Pulmonary artery endothelial cell (primary cell): ENCODE measurements around the gene BTF3. TPM values are rescaled to one million over a fixed set of nuclear protein-coding genes. Genes with fewer than 3 reads are reported as not detected.
"Not testable (repeated sequence)": the region's sequence is repeated elsewhere in the genome, so short reads cannot be mapped to it uniquely, and the experiment has no call there.

ENCODE experiments used
- DNase-seq: peaks from one replicate; pipeline ENCODE4 v3.0.0-alpha.2; 2011; ENCODE audit warnings: low read depth, low spot score
- total RNA-seq: library from RNA; depleted of rRNA; stranded (reverse); fragments of >200 nt; gene quantifications from 2 replicates; pipeline ENCODE4 v1.2.3, GENCODE V29; 2014

Gene BTF3
- total RNA-seq, 1 donor from 2014 or later = 374 TPM

GRCh38 chr5:73485715-73486114 lies 12.5 kb upstream of the BTF3 start:
- DNase-seq = no peak

DNA sequence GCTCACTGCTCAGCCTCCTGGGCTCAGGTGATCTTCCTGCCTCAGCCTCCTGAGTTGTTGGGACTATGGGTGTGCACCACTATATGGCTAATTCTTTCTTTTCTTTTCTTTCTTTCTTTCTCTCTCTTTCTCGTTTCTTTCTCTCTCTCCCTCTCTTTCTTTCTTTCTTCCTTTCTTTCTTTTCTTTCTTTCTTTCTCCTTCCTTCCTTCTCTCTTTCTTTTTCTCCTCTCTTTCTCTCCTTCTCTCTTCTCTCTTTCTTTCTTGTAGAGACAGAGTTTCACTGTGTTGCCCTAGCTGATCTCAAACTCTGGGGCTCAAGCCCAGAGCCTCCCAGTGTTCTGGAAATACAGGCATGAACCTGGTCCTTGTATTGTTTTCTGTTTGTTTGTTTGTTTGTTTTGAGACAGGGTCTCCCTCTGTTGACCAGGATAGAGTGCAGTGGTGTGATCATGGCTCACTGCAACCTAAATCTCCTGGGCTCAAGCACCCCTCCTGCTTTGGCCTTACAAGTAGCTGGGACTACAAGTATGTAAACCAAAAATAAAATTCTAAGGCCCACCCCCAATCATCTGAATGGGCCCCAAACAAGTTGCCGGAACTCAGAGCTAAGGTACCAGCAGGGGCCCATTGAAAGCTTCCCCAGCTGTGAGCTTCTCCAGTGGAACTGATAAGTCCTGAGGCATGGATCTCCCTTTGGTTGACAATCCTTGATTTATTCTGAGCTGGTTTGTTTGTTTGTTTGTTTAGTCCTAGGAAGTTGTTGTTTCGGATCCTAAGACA lies 11.9 kb upstream of the BTF3 start:
- no peak for DNase-seq

GRCh38 chr5:73487257-73487656 lies 11.0 kb upstream of the BTF3 start:
- not testable (repeated sequence) for DNase-seq

DNA sequence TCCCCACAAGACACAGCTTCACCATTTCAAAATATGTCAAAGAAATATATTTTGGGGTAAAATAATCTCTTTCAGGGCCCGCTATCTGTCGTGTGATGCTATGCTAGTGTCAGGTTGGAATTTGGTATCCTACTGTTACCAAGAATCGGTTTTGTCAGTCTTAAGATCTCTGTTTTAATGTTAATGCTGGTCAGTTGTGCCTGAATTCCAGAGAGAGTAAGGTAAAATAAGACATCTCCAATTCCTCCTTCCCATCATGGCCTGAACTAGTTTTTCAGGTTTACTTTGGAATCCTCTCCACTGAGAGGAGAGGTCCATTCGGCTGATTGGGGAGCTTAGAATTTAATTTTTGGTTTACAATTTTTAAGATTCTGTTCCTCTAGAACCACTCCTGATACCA lies 10.4 kb upstream of the BTF3 start:
- no peak for DNase-seq

DNA sequence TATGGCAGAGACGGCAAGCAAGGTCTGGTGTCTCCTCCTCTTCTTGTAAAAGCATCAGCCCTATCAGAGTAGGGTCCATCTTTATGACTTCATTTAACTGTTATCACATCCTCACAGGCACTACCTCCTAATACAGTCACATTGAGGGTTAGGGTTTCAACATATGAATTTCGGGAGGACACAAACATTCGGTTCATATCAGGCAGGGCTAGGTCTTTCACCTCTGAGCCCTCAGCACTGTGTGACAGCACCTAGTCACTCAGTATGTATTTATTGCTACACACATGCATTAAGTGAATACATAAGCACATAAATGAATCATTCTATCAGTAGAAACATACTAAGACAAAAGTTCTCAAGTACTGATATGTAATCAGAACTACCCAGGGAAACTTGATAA lies 9.4 kb upstream of the BTF3 start:
- no peak for DNase-seq

DNA sequence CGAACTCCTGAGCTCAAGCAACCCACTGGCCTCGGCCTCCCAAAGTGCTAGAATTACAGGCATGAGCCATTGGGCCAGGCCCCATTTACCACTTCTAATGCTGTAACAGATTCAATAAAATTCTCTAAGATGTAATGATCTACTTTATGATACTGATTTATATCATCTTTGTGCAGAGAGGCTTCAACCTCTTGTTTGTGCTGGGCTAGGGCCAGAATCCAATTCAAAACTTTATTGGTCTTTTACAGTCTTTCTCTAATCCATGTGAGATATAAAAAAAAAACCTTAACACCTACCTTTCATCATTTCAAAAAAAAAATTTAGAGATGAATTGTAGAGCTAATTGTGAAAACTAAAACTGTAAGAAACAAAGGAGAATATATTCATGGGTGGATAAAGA lies 8.2 kb upstream of the BTF3 start:
- DNase-seq = no peak

- no peak for DNase-seq
Observed at GRCh38 chr5:73491155-73491554, 7.1 kb upstream of the BTF3 start.

DNA sequence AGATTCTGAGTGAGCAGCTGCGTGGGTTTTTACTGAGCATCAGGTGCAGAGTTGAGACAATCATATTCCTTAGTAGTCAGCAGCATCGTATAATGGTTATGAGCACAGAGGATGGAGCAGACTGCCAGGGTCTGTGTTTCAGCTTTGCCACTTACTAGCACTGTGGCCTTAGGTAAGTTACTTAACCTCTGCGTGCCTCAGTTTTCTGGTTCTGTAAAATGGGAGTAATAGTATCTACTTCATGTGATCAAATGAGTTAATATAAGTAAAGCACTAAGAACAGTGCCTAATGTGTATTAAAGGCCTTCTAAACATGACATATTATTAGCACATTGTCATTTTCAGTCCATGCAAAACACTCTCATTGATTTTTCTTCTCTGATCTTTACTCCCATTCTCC lies 4.8 kb upstream of the BTF3 start:
- DNase-seq = no peak

GRCh38 chr5:73494721-73495120 lies 3.5 kb upstream of the BTF3 start:
- DNase-seq = no peak

DNA sequence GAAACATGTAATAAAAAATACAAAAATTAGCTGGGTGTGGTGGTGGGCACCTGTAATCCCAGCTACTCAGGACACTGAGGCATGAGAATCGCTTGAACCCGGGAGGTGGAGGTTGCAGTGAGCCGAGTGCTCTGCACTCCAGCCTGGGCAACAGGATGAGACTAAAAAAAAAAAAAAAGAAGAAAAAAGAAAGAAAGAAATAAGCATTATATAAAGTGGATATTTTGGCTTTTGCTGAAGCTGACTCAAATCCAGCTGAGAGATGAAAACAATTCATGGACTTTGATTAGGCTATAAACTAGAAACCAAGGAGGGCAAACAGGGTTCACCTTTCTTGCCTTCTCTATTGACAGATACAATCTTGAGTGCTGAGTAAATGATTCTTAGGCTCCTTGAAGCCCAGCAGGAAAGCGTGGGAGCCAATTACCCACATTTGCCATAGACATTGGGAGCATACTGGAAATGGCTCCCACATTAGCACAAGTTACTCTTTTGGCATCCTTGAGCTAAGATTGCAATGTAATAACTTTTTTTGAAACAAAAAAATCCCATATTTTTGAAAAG lies 2.4 kb upstream of the BTF3 start:
- no peak for DNase-seq

- DNase-seq = no peak
Observed at GRCh38 chr5:73496984-73497457, 1.2 kb upstream of the BTF3 start.

DNA sequence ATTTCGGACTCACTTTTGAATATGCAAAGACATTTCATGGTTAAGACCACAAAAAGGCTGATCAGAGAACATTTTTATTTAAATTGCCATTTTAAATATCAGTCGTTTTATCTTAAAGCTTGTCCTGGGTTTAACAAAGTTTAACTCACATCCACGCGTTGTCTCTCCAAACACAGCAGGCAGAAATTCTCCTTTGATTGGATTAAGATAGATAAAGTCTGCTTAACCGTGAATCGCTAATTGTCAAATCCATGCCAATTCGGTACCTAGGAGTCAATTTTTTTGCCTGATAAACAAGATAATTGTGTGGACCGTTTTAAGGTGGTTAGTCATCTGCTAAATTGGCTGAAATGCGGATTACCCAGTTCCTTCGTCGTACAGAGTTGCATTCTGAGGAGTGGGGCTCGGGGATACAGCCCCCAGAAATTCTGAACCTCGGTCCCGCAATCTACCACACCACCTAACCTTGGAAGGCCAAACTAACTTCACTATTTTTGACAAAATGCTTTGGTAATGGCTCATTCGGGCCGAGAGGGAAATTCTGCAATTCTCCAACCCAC lies 665 bp upstream of the BTF3 start:
- no peak for DNase-seq

- DNase-seq = no peak
Observed at GRCh38 chr5:73499187-73499586, 945 bp downstream of the BTF3 start.

DNA sequence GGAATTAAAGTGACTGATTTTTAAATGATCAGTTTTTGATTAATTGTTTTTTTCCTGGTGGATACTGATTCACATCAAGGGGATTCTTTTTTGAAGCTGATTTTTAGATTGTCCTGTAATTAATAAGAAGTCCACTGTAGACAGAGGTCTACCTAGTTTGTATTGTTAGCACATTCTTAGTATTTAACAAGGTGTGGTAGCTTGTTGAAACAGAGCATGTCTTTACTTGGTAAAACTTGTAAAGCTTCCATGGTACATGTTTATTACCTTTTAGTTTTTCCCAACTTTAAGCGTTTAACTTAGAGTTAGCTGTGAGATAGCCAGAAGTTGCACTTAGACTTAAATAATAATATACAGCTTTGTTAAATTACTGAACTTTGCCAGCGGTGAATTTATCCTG lies 1.5 kb downstream of the BTF3 start:
- DNase-seq = no peak

GRCh38 chr5:73501406-73501805 lies 3.2 kb downstream of the BTF3 start:
- no peak for DNase-seq

DNA sequence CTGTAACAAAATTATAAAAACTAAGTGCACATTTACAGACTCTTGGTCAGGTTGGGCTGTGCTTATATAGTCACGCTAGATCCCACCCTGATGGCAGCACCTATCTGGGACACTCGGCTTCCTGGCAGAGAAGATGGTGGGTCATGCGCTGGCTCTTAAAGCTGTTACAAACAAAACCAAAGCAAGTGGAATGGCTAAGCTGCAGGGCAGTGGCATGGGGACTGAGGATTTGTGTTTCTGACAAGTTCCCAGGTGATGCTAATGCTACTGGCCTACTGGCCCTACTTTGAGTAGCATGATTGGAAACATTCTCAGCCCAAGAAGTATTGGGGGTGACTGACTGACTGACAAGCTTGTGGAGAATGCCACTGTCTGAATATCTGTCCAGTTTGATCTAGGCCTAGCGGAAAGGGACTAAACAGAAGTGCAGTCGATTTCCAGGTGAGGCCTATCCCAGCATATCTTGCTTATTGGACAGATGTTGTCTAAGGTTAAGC lies 8.3 kb downstream of the BTF3 start:
- no peak for DNase-seq

DNA sequence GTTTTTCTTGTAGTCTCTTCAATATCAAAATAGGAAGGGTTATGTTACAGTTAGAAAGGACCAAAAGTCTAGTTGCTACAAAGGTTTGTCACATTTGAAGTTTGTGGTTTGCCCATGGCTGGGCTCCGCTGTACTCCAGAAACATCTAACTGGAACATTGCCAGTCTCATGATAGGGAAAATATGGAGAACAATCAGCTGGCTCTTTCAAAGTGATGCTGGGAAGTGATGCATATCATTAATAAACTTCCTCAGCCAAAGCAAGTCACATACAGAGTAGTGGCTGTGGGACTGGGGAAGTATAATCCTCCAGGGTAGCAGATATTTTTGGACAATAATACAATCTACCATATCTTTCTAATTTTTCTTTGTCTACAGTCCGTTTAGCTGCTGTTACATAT lies 8.8 kb downstream of the BTF3 start:
- DNase-seq = peak; percentile 54

GRCh38 chr5:73508521-73508920 lies 10.3 kb downstream of the BTF3 start:
- DNase-seq = not testable (repeated sequence)

DNA sequence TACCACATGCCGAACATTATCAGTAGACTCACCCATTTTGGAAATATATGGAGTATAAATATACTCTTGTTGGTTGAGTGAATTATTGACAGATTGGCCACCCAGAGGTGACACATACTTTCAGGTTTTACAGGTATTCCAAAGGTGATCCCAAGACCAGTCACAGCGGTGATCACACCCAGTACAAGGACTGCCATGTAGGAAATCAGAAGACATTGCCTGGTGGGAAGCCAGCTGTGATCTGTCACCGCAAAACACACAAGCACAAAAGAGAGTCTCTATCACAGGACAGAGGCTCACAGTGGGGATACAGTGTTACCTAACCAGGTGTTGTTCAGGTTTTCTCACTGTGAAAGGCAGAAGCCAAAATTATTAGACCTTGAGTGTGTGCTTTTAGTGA lies 15.8 kb downstream of the BTF3 start:
- DNase-seq = no peak

DNA sequence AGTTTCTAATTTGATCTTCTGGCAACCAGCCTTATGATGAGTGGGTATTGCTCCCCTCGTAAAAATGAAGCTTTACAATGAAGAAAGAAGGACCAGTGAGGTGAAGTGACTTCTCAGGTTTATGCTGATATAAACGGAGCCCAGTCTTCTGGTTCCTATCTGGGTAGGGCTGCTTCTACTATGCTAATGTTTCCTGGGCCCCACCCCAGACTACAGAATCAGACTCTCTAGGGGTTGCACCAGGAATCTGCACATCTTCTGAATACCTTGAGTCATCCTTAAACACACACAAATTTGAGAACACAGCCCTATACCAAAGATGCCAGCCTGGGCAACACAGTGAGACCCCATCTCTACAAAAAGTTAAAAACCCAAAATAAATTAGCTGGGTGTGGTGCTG lies 16.2 kb downstream of the BTF3 start:
- DNase-seq = no peak

- DNase-seq = no peak
Observed at GRCh38 chr5:73515232-73515631, 17.0 kb downstream of the BTF3 start.

DNA sequence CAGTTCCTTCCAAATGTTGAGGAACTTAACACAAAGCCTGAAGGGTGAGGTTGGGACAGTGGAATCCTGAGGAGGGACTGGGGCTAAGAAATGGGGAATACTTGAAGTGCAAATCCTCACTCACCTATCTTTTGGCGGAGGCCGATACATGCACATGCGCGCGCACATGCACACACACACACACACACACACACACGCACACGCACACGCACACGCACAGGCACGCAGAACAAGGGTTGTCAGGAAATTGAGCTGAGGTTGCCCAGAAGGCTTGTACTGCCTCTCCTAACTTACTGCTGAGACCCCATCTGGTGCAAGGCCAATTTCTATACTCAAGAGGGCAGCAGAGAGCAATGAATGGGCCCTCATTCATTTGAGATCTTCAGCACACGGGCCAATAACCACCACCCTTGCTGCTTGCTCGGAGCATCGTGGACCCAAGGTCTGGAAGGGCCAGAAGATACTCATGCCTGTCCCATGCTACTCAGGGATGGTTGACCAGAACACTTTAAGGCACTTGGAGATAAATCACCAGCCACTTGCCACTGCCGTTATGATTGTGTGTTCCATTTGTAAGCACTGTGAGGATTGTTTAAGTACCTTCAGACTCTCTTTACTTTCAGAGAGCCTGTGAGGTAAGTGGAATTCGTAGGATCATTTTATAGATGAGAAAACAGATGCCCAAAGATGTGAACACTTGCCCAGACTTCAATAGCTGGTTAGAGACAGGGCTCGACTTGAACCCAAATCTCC lies 21.5 kb downstream of the BTF3 start:
- peak; percentile 55 for DNase-seq
